HG02981 (cell line): Measurements from ENCODE around the gene VDR.

ENCODE experiments used
- ATAC-seq: cut with Tn5 transposase; IDR thresholded peaks from one replicate; pipeline ENCODE4 v1.9.1; 2021; ENCODE audit warnings: mild to moderate bottlenecking, moderate library complexity; ENCODE audit not compliant: unreplicated experiment

Gene VDR

GRCh38 chr12:47800582-47800981 is 104.2 kb downstream of the VDR start:
- ATAC-seq = no peak

GRCh38 chr12:47799357-47799955 is 105.3 kb downstream of the VDR start:
- ATAC-seq = no peak

DNA sequence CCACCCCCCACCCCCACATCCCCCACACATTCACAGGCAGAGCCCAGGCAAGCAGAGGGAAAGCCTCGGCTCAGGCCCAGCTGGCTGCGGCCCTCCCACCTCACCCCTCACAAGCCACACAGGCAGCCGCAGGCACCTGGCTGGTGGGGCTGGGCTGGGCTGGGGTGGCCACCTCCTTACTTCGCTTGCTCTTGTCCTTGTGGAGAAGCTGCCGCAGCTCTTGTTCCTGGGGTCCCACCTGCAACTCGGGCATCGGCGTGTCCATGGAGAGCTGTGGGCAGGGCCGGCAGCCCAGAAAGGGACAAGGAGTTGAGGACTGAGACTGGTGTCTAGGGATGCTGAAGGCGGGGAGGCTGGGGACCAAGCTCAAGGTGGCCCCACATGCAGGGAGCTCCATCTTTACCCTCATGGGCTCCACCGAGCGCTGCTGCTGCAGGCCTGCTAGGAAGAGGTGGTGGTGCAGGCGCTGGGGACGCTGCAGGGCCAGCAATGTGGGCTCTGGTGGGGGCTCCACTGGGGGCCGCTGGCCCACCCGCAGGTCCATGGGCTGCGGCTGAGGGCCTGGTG is 106.3 kb downstream of the VDR start:
- no peak for ATAC-seq

- no peak for ATAC-seq
These were observed 107.4 kb downstream of the VDR start for GRCh38 chr12:47797441-47797840.

- no peak for ATAC-seq
These were observed 108.9 kb downstream of the VDR start for GRCh38 chr12:47795814-47796411.

- ATAC-seq = no peak
These were observed 109.5 kb downstream of the VDR start for GRCh38 chr12:47795121-47795813.

- ATAC-seq = no peak
These were observed 110.1 kb downstream of the VDR start for GRCh38 chr12:47794679-47795078.

GRCh38 chr12:47793015-47793681 is 111.6 kb downstream of the VDR start:
- no peak for ATAC-seq

DNA sequence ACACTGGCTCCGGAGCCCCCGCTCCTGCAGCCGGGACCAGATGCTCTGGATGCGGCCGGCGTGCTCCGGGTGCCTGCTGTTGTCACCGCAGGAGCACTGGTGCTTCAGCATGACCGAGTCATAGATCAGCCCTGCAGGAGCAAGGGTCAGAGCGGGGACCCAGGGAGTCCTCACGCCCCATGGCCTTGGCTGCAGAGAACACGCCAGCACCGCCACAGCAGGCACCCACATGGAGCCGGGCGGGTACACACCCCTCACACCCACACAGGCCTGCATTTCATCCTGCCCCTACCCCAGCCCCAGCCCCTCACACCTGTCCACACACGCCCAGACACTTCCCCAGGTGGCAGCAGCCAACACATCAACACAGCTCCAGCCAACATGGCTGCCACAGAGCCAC is 112.9 kb downstream of the VDR start:
- no peak for ATAC-seq
